AG20443 (cell line): ENCODE results near the gene TXLNA.
"Not testable (repeated sequence)": the region's sequence is repeated elsewhere in the genome, so short reads cannot be mapped to it uniquely, and the experiment has no call there.

Experiments used
- DNase-seq: peaks from one replicate; pipeline ENCODE4 v3.0.0; 2012; ENCODE audit warnings: low spot score, mixed read lengths

Gene TXLNA

GRCh38 chr1:32179443-32180185 is at the start of gene TXLNA:
TSS of gene TXLNA (plus strand) at chr1:32179675. CDS start at chr1:32180346, 671 bp downstream.
- DNase-seq, result peak; percentile 99

- not testable (repeated sequence) for DNase-seq
Measured at GRCh38 chr1:32133950-32134280, 45.6 kb upstream of the TXLNA start.

GRCh38 chr1:32137111-32137510 is 42.4 kb upstream of the TXLNA start:
- no peak for DNase-seq

GRCh38 chr1:32138965-32139364 is 40.5 kb upstream of the TXLNA start:
- DNase-seq, result no peak

GRCh38 chr1:32142446-32143301 is 36.8 kb upstream of the TXLNA start:
- peak; percentile 94 for DNase-seq

- DNase-seq, result not testable (repeated sequence)
Measured at GRCh38 chr1:32143302-32143695, 36.2 kb upstream of the TXLNA start.

- no peak for DNase-seq
Measured at GRCh38 chr1:32144033-32144432, 35.4 kb upstream of the TXLNA start.

GRCh38 chr1:32147799-32148198 is 31.7 kb upstream of the TXLNA start:
- DNase-seq, result not testable (repeated sequence)

- no peak for DNase-seq
Measured at GRCh38 chr1:32150847-32151246, 28.6 kb upstream of the TXLNA start.

- DNase-seq, result peak; percentile 52
Measured at GRCh38 chr1:32151319-32151787, 28.1 kb upstream of the TXLNA start.

- no peak for DNase-seq
Measured at GRCh38 chr1:32159189-32159588, 20.3 kb upstream of the TXLNA start.

- DNase-seq, result no peak
Measured at GRCh38 chr1:32163405-32163804, 16.1 kb upstream of the TXLNA start.

GRCh38 chr1:32165633-32166032 is 13.8 kb upstream of the TXLNA start:
- DNase-seq, result not testable (repeated sequence)

GRCh38 chr1:32170991-32171390 is 8.5 kb upstream of the TXLNA start:
- no peak for DNase-seq

- DNase-seq, result peak; percentile 25
Measured at GRCh38 chr1:32172621-32173245, 6.7 kb upstream of the TXLNA start.

GRCh38 chr1:32178380-32179192 is 889 bp upstream of the TXLNA start:
- no peak for DNase-seq

- no peak for DNase-seq
Measured at GRCh38 chr1:32179193-32179442, 357 bp upstream of the TXLNA start.

GRCh38 chr1:32180186-32181060 is 948 bp downstream of the TXLNA start:
- peak; percentile 74 for DNase-seq

- DNase-seq, result no peak
Measured at GRCh38 chr1:32181065-32181464, 1.6 kb downstream of the TXLNA start.

GRCh38 chr1:32181563-32181962 is 2.1 kb downstream of the TXLNA start:
- DNase-seq, result no peak

- no peak for DNase-seq
Measured at GRCh38 chr1:32182060-32182459, 2.6 kb downstream of the TXLNA start.
